GF-D8 (cell line): ENCODE data around the gene GEMIN8.

Source experiments
- DNase-seq: peaks from one replicate; lab custom pipeline; 2025; lab: John Stamatoyannopoulos, UW

The GEMIN8 gene, protein sequence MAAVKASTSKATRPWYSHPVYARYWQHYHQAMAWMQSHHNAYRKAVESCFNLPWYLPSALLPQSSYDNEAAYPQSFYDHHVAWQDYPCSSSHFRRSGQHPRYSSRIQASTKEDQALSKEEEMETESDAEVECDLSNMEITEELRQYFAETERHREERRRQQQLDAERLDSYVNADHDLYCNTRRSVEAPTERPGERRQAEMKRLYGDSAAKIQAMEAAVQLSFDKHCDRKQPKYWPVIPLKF

GRCh38 chrX:14029425-14030173 is at the start of gene GEMIN8:
Gene GEMIN8, minus strand, starts transcription at chrX:14029892. Its CDS starts 8,414 bp downstream, at chrX:14021478.
- DNase-seq, result peak; percentile 56

DNA sequence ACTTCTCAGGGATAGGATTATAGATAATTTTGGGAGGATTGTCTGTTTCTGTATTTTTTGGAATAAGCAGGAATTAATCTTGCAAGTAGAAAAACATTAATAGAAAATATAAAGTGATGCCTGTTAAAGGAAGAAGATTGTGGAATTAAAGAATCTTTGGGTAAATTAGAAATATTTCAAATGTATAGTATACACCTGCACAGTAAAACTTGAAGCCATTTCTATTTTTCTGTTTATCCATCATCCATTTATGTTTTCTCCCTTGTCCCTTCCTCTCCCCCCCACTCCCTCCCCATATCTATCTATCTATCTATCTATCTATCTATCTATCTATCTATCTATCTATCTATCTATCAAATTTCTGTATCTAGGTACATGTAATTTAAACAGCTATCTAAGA is 46.9 kb upstream of the GEMIN8 start:
- no peak for DNase-seq

GRCh38 chrX:14073556-14073955 is 43.9 kb upstream of the GEMIN8 start:
- no peak for DNase-seq

- DNase-seq, result no peak
These were observed 43.4 kb upstream of the GEMIN8 start for GRCh38 chrX:14073071-14073470.

GRCh38 chrX:14065800-14066199 is 36.1 kb upstream of the GEMIN8 start:
- no peak for DNase-seq

- no peak for DNase-seq
These were observed 35.1 kb upstream of the GEMIN8 start for GRCh38 chrX:14064626-14065432.

- DNase-seq, result no peak
These were observed 32.8 kb upstream of the GEMIN8 start for GRCh38 chrX:14062524-14062923.

- DNase-seq, result no peak
These were observed 26.5 kb upstream of the GEMIN8 start for GRCh38 chrX:14056206-14056605.

DNA sequence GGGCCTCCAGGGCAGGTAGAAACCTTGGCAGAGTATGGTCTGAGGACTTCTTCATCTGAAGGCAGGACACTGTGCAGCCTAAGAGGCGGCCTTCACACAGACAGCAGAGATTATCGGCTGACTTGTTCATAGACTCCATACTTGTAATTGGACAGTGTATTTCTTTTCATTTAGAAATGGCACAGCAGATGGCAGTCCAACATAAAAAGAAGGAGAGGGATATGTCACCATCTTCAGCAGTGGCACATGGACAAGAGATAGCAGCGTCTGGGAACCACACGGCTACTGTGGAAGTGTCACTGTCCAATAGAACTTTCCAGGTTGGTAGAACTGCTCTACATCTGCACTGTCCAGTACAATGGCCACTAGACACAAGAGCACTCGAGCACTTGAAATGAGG is 21.7 kb upstream of the GEMIN8 start:
- no peak for DNase-seq

- no peak for DNase-seq
These were observed 21.0 kb upstream of the GEMIN8 start for GRCh38 chrX:14050709-14051108.

DNA sequence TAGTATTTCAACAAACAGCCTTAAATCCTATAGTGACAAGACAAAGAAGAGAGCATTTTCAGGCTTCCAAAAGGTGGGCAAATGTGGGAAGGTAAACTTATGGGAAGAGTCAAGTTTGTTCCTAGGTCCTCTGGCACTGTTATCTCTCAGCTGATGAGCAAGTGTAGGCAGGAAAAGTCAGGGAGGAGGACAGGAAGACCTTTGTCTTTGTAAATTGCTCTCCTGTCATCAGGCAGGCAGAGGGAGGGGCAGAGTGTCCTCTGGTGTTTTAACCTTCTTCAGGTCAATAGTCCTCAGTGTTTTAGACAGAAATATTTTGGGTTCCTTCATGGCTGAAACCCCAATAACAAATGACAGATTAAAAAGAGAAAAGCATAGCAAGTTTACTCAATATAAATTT is 13.5 kb upstream of the GEMIN8 start:
- no peak for DNase-seq

DNA sequence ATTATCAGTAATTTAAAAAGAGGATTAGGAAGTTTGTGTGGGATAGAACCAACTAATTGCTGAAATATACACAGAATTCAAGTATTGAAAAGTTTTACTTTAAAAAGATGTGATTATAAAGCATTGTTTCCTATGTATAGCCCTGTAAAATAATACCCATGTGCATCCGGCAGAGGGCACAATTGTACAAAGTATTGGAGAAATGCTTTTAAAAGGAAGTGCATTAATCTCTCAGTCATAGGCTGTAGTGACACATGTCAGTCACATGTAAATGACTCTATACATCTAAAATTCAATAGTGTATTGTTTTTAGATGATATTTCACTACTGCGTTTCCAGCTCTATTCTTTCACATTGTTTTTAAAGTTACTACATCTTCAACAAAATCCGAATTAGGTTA is 9.7 kb upstream of the GEMIN8 start:
- no peak for DNase-seq

DNA sequence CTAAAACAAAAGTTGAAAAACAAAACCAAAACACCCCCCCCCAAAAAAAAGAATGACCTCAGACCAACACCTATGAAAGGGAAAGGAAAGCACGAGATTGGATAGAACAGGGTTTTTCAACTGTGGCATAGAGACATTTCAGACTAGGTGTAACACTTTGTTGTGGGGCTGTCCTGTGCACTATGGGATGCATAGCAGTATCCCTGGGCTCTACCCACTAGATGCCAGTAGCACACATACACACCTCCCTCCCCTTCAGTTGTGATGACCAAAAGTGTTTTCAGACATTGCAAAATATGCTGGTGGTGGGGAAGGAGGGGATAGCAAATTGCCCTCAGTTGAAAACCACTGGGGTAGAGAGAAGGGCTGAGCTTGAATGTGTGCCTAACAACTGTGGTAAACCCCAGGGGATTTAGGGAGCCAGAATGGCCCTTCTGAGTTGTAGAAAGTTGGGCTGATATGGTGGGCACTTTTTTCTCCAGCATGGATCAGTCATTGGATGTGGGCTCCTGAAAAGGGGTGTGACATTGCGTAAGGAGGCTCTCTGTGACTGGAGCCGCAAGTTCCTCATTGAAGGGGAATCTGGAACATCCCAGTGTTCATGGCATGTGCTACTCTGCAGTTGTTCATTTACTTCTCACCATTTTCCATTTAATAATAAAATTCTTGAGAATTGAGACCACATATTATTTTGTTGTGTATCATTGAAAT is 8.8 kb upstream of the GEMIN8 start:
- DNase-seq, result no peak

GRCh38 chrX:14032406-14032805 is 2.7 kb upstream of the GEMIN8 start:
- no peak for DNase-seq

DNA sequence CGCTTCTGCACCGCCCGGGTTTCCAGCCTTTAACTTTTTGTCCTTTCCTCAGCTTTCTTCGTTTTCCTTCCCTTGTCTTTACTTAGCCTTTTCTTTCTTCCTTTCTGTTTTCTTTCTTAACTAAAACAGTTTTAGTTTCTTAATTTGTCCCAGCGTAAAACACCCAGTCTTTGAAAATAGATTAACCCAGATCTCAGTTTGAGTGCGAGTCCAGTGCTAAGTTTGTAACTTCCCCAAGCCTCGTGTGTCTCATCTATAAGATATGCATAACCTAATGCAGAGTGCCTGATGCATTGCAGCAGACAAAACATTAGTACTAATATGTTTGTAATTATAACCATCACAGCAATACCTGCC is 460 bp upstream of the GEMIN8 start:
- DNase-seq, result no peak

DNA sequence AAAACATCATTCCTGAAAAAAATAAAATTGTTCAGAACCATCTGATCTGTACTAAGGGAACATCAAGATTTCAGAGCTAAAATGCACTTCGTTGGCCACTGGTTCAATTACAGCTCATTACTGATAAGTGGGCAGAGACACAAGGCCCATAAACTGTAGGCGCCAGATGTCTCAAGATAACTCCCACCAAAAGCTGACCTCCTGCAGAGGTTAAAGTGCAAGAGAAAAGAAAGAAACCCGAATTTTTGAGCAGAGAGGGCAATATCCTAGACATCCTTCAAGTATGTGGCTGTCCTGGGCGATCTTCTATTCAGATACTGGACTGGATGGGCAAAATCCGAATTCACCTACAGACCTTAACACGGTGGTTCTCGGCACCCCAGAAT is 660 bp downstream of the GEMIN8 start:
- DNase-seq, result no peak

DNA sequence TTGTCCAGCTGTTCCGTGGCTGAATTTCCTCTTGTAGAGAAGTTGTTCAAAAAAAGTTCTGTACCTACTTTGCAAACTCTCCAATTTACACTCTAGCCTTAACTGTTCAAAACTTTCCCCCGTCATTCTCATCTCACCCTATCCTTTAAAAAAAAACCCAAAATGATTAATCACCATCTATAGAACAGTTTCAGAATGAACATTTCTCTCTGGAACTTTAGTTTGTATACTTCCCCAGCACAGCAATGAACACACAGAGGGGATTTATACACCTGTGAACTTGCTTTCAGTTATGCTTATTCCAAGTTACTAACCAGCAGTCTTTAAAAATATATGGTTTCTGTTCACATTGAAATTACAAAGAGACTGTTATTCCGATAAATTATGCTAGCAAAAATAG is 1.2 kb downstream of the GEMIN8 start:
- DNase-seq, result no peak

- no peak for DNase-seq
These were observed 2.1 kb downstream of the GEMIN8 start for GRCh38 chrX:14027511-14028019.

GRCh38 chrX:14027036-14027435 is 2.7 kb downstream of the GEMIN8 start:
- DNase-seq, result no peak

DNA sequence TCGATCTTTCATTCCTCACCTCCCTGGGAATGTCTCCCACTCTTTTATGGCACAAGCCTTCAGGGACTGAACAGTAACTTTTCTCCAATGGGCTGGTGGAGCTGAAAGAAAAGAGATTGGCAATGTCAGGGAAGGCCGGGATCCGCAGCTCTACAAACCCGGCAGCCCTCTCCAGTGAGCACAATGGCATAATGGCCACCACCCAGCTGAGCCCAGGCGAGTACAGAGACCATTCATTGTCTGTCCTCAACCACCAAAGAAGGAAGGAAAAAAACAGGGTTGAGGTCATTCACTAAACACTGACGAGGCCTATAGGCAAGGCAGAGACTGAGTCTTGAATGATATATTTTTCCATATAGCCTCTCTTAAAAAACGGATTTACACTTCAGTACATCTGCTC is 3.6 kb downstream of the GEMIN8 start:
- DNase-seq, result no peak

- no peak for DNase-seq
These were observed 7.7 kb downstream of the GEMIN8 start for GRCh38 chrX:14022019-14022418.

- no peak for DNase-seq
These were observed 12.3 kb downstream of the GEMIN8 start for GRCh38 chrX:14017399-14017798.
